GM21367 (cell line): ENCODE results near the gene LMTK3.

Source experiments
- ATAC-seq: cut with Tn5 transposase; IDR thresholded peaks from one replicate; pipeline ENCODE4 v1.9.1; 2021; ENCODE audit not compliant: unreplicated experiment

The LMTK3 gene

DNA sequence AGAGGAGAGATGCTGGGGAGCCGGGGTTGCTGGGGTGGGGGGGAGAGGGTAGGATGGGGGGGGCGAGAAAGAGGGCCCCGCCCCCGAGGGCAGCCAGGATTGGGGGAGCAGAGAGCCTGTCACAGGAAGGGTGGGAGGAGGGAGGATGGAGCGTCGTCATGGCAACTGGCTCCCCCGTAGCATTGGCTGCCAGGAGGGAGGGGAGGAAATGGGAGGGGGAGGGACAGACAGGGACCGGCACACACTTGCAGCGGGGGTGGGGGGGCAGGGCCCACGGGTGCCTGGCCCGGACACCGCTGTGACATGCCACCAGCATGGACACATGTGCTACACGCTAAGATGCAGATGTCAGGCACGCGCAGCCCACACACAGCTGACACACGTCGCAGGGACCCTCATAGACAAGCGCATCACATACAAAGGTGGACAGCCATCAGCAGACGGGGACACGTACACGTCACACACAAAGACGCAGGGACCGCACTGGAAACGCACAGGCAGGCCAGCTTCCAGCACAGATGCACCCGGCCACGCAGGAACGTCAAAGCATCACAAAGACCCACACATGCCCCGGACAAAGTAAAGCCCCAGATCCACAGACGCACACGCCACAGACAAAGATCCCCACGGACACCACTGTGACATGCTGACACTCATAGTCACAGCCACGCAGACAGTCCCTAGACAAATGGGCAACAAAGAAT lies at the start of gene LMTK3:
TSS of gene LMTK3 (minus strand) at position 36 of the 704 bp plus-strand sequence. CDS start 259 bp downstream, outside the sequence.
- no peak for ATAC-seq

GRCh38 chr19:48561412-48561811 lies 49.8 kb upstream of the LMTK3 start:
- no peak for ATAC-seq

DNA sequence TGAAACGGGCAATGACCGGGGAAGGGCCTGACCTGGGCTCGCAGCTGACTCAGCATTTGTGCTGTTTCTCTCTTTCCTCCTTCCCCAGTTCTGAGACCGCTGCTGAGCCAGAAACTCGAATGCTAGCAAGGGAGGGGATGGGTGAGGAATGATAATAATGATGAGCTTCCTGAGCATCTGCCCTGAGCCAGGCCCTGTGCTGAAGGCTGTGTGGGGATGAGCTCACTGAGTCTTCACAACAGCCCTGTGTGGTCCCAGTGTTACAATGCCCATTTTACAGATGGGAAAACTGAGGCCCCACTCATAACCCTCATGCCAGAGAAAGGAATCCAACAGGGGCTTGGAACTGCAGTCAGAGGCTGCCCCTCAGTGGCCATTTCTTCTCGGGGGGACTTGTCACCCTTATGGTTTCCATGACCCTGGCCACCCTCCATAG lies 48.5 kb upstream of the LMTK3 start:
- no peak for ATAC-seq

- ATAC-seq: no peak
These were observed 46.5 kb upstream of the LMTK3 start for GRCh38 chr19:48558018-48558684.

DNA sequence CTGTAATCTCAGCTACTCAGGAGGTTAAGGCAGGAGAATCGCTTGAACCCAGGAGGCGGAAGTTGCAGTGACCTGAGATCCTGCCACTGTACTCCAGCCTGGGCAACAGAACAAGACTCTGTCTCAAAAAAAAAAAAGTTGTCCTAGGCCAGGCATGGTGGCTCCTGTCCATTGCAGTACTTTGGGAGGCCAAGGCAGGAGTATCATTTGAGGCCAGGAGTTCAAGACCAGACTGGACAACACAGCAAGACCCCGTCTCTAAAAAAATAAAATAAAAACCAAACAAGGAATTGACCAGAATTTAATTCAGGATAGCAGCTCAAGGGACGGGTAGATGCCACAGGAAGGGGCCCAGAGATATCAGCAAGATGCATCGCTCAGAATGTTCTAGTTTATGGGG lies 45.2 kb upstream of the LMTK3 start:
- ATAC-seq: no peak

DNA sequence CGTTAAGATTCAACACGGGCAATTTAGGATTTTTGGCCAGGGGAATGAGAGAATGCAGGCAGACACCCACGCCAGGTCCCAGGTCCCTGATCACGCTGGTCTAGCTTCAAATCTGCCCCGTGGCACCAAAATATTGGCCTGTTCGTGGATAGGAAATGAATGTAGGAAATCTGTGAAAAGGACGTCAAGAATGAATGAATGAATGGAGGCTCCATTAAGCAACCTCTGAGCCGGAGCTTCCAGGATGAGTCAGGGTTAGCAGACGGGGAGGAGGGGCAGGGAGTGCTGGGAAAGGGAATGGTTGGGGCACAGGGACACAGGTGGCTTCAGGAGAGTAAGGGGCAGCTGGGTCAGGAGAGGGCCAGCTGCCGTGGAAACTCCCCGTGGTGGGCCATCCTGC lies 44.5 kb upstream of the LMTK3 start:
- ATAC-seq: no peak

DNA sequence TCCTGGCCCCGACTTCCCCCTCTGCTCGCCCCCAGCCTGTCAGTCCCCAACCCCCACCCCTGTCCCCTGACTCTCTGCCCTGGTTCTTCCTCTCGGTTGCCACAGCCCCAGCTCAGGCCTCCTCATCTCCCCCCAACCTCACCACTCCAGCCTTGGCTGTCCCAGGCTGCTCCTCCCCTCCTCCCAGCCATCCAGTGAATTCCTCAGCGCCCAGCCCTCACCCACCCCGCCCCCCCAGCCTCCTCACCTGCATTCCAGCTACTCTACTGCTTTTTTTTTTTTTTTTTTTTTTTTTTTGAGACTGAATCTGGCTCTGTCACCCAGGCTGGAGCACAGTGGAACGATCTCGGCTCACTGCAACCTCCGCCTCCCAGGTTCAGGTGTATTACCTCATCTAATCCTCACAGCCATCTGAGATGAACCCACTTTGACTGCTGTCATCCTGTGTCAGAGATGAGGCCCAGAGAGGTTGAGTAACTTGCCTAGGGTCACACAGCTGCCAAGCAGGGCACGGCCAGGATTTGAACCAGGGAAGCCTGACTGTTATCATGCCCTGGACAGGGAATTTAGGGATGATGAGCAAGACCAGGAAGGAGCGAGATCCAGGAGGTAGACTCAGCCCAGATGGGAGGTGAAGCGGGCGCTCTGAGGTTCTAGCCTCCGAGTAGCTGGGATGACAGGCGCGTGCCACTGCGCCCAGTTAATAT lies 42.9 kb upstream of the LMTK3 start:
- ATAC-seq: no peak

DNA sequence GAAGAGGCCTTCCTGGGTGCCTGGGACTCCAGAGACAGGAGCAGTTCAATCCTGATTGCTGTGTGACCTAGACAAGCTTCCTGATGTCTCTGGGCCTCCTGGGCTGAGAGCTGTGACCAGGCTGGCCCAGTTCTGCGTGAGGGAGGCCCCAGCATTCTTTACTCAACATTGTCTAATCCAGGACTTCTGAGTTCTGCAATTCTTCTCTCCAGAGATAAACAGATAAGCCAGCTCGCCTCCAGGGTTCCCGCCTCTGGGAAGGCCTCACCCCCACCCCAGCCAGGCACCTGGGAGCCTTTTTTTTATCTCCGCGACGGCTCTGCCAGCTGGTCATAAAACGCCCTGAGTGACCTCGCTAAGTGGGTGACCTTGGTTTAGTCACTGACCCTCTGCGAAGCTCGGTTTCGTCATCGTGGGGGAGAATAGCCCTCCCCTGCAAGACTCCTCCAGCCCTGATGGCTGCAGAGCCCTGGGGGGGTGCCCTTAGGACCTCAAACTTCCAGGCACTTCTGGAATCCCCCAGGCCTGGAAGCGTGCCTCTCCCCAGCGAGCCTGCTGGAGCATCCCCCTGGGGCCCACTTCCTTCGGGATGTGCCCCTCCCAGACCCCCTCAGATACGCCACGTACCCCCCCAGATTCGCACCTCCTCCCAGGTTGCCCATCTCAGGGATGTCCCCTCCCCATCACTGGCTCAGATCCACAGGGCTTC lies 42.2 kb upstream of the LMTK3 start:
- ATAC-seq: no peak

- ATAC-seq: no peak
These were observed 41.0 kb upstream of the LMTK3 start for GRCh38 chr19:48552406-48553322.

GRCh38 chr19:48551437-48552302 lies 40.0 kb upstream of the LMTK3 start, which contains the start of gene SULT2B1:
Gene SULT2B1, plus strand, starts transcription at chr19:48552172. Its CDS starts 81 bp downstream, at chr19:48552253.
- ATAC-seq: no peak

GRCh38 chr19:48549380-48549779 lies 37.7 kb upstream of the LMTK3 start:
- no peak for ATAC-seq

DNA sequence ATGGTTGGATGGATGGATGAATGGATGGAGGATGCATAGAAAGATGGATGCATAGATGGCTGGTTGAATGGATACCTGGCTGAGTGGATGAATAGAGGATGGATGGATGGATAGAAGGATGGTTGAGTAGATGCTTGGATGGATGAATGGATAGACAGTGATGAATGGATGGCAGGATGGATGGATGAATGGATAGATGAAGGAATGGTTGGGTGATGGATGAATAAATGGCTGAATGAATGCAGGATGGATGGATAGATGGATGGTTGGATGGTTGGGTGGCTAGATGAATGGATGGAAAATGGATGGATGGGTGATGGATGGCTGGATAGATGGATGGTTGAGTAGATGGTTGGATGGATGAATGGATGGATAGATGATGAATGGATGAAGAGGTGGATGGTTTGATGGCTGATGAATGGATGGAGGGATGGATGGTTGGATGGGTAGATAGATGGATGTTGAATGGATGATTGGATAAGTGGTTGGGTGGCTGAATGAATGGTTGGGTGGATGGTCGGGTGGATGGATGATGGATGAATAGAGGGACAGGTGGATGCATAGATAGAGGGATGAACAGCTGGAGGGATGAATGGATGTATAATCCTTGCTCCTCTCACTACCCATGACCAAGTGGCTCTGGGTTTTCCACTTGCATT lies 36.7 kb upstream of the LMTK3 start:
- ATAC-seq: no peak

DNA sequence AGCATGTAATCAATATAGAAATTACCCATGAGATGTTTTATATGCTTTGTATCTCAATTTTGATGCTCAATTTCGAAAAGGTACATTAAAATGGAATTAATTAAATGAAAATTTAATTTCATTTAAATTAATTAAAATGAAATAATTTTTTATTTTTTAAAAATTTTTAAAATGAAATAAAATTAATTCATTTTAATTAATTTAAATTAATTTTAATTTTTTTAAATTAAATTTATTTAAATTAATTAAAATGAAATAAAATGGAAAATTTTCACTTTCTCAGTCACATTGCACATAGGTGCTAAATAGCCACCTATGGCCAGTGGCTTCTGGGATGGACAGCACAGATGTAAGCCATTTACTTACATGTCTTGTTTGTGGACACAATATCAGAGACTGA lies 36.1 kb upstream of the LMTK3 start:
- no peak for ATAC-seq

DNA sequence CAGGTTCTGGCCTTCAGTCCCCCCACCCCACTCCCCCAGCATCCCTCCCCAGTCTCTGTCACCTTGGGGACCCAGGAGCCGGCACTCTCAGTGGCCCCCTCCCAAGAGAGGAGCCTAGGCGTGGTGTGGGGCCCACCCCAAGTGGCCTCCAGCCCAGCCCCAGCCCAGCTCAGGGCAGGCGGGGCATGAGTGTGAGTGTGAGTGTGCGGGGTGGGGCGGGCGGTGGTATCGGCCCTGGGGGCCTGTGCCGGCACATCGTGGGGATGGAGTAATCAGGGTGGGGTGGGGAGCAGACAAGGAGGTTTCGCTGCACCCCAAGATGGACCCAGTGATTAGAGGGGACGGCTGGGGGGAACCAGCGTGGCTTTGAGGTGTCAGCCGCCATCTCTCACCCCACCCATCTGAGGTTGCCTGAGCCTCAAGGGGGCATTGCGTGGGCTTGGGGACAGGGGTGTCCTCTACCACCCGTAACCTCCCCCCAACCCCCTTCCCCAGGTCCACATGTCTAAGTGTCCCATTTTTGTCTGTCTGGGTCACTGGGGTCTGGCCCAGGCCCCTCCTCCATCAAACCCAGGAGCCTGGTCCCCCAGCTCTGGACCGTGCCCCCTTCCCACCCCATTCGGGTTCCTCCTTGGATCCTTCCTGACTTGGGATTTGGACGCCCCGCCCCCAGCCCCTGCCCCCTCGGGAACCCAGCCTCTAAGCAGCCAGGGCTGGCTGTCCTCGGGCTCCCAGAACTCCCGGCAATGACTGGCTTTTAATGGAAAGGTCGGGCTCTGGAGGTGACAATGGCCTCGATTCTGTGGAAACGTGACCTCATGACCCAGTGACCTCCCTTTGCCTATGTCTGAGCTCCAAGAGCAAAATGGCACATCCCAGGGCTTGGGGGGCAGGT lies 33.5 kb upstream of the LMTK3 start:
- no peak for ATAC-seq

GRCh38 chr19:48543121-48543710 lies 31.6 kb upstream of the LMTK3 start:
- no peak for ATAC-seq

DNA sequence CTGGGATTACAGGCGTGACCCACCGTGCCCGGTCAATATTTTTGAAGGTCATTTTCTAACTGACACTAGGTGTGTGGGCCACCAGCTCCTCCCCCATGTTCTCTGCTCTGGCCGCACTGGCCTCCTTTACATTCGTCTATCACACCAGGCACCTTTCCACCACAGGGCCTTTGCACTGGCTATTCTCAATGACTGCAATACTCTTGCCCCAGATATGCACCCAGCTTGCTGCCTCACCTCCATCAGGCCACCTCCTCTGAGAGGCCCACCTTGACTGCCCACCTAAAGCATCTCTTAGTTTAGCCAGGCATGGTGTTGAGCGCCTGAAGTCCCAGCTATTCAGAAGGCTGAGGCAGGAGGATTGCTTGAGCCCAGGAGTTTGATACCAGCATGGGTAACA lies 30.2 kb upstream of the LMTK3 start:
- no peak for ATAC-seq

DNA sequence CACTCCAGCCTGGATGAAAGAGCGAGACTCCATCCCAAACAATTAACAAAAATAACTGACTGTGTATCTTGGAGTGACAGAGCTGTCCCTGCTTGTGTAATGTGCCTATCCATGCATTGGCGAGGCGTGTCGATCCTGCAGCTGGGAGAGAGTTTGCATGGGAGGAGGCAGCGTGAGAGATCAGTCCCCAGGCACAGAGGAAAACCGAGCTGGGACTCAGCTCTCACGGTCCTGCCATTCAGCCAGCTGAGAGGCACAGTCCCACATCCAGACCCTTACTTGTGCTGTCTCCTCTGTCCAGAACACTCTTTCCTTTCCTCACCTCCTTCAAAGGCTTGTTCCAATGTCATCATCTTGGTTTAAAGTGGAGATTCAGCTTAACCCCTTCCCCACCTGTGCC lies 28.5 kb upstream of the LMTK3 start:
- ATAC-seq: no peak
